ENCODE measurements around the gene WWOX.

- no peak for TF ChIP-seq POLR2A (IDR thresholded peaks at IDR 0.05; ENCODE audit: low read length)
- TF ChIP-seq GATA1 (IDR thresholded peaks at IDR 0.05; ENCODE audit: low read depth, low read length) = no peak
Measured at GRCh38 chr16:78729687-78730086, 630.2 kb downstream of the WWOX start.
